Testis (tissue), 2 donors: ENCODE measurements around the gene SUPT3H.

Source experiments
- POLR2A ChIP-seq: fragments of 450-650 bp; IDR thresholded peaks from one replicate; pipeline ENCODE4 v1.6.1; 2017; ENCODE audit warnings: antibody characterized with exemption, mild to moderate bottlenecking, moderate library complexity
- TF ChIP-seq, protein P1 (sequence below), 3 experiments: fragments of 450-650 bp in 2 of 3; fragments of 200-600 bp in 1 of 3; sonication (generic) in 1 of 3; IDR thresholded peaks; one replicate each; pipeline ENCODE4 v1.5.1; 2016 to 2019; ENCODE audit warnings: antibody characterized with exemption in 3 of 3, mild to moderate bottlenecking in 2 of 3, moderate library complexity in 1 of 3

DNA sequence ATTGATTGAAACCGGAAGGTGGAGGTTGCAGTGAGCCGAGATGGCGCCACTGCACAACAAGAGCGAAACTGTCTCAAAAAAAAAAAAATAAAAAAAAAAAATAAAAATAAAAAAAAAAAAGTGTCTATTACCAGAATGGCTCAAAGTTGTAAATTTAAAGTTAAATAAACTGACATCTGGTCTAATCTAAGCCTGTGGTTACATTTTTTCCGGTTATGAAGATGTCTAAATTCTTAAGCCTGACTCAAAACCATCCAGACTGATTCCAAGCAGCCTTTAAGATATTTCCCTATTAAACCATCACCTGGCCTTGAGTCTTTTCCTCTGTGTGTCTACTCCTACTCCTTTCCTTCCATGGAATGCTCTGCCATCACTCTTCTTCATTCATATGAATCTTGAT, 421.3 kb downstream of the SUPT3H start:
- TF ChIP-seq, protein P1, sequence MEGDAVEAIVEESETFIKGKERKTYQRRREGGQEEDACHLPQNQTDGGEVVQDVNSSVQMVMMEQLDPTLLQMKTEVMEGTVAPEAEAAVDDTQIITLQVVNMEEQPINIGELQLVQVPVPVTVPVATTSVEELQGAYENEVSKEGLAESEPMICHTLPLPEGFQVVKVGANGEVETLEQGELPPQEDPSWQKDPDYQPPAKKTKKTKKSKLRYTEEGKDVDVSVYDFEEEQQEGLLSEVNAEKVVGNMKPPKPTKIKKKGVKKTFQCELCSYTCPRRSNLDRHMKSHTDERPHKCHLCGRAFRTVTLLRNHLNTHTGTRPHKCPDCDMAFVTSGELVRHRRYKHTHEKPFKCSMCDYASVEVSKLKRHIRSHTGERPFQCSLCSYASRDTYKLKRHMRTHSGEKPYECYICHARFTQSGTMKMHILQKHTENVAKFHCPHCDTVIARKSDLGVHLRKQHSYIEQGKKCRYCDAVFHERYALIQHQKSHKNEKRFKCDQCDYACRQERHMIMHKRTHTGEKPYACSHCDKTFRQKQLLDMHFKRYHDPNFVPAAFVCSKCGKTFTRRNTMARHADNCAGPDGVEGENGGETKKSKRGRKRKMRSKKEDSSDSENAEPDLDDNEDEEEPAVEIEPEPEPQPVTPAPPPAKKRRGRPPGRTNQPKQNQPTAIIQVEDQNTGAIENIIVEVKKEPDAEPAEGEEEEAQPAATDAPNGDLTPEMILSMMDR (IDR thresholded peaks at IDR 0.05) = no peak
- no peak for TF ChIP-seq POLR2A
